ENCODE data around the gene ADGRL1.
"Not testable (repeated sequence)": the region's sequence is repeated elsewhere in the genome, so short reads cannot be mapped to it uniquely, and the experiment has no call there.

GRCh38 chr19:14210182-14210581, 4.2 kb upstream of the ADGRL1 start:
- TF ChIP-seq CTCF (conservative IDR thresholded peaks at IDR 0.05); ZFX (IDR thresholded peaks at IDR 0.05): not testable (repeated sequence)
